Osteocyte (in vitro differentiated cells): ENCODE results near the gene GPR39. TPM values are rescaled to one million over a fixed set of nuclear protein-coding genes. Genes with fewer than 3 reads are reported as not detected.
A peak's percentile ranks its signal among the peaks of the same experiment; 100 is the strongest.

Source experiments
- DNase-seq: peaks from one replicate; pipeline ENCODE4 v3.0.0; 2021; ENCODE audit warnings: mixed read lengths; ENCODE audit not compliant: unreplicated experiment; ENCODE audit errors: extremely low spot score
- H3K27ac Mint-ChIP-seq: one replicate; pipeline ENCODE4 v1.8.0; 2021; ENCODE audit warnings: mild to moderate bottlenecking, mixed read lengths; ENCODE audit not compliant: unreplicated experiment
- H3K27me3 Mint-ChIP-seq: one replicate; pipeline ENCODE4 v1.8.0; 2021; ENCODE audit warnings: mixed read lengths; ENCODE audit not compliant: unreplicated experiment
- H3K36me3 Mint-ChIP-seq: one replicate; pipeline ENCODE4 v1.8.0; 2021; ENCODE audit warnings: mixed read lengths; ENCODE audit not compliant: unreplicated experiment
- H3K4me1 Mint-ChIP-seq: one replicate; pipeline ENCODE4 v1.8.0; 2021; ENCODE audit warnings: mixed read lengths; ENCODE audit not compliant: unreplicated experiment
- H3K4me3 Mint-ChIP-seq: one replicate; pipeline ENCODE4 v1.8.0; 2021; ENCODE audit warnings: mild to moderate bottlenecking, moderate library complexity, mixed read lengths; ENCODE audit not compliant: unreplicated experiment
- H3K9me3 Mint-ChIP-seq: one replicate; pipeline ENCODE4 v1.8.0; 2021; ENCODE audit warnings: mixed read lengths; ENCODE audit not compliant: unreplicated experiment
- CTCF ChIP-seq: fragments of 200-600 bp; sonication (generic); IDR thresholded peaks from 2 replicates; pipeline ENCODE4 v1.5.0; 2021; ENCODE audit warnings: antibody characterized with exemption, mild to moderate bottlenecking, moderate library complexity
- total RNA-seq: library from RNA; stranded (reverse); gene quantifications from 2 replicates; pipeline ENCODE4 v1.2.1, GENCODE V29; 2021

The GPR39 gene
- total RNA-seq, 1 donor from 2014 or later, result 0.21 TPM

GRCh38 chr2:132415915-132416722, 486 bp upstream of the GPR39 start:
- Mint-ChIP-seq H3K36me3 (no peaks in the 10 kb centered on the region), H3K4me3 (peak overlapping the region; percentile 75), H3K27me3 (peaks cover 53% of the 10 kb centered on the region), H3K27ac (peak overlapping the region; percentile 45), H3K9me3 (no peaks in the 10 kb centered on the region), H3K4me1 (peaks cover 16% of the 10 kb centered on the region)
- no peak for TF ChIP-seq CTCF
- DNase-seq, result peak; percentile 94

DNA sequence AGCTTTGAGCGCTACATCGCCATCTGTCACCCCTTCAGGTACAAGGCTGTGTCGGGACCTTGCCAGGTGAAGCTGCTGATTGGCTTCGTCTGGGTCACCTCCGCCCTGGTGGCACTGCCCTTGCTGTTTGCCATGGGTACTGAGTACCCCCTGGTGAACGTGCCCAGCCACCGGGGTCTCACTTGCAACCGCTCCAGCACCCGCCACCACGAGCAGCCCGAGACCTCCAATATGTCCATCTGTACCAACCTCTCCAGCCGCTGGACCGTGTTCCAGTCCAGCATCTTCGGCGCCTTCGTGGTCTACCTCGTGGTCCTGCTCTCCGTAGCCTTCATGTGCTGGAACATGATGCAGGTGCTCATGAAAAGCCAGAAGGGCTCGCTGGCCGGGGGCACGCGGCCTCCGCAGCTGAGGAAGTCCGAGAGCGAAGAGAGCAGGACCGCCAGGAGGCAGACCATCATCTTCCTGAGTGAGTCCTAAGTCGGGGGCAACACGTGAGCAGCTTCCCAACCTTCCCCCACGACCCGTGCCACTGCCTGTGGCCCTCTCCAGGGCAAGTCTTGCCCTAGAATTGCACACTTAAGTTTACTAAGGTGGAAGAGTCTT, 928 bp downstream of the GPR39 start:
- Mint-ChIP-seq H3K4me1 (peaks cover 16% of the 10 kb centered on the region), H3K27ac (no peak overlapping the region)

GRCh38 chr2:132419235-132419634, 2.6 kb downstream of the GPR39 start:
- H3K4me1 Mint-ChIP-seq, result peaks cover 16% of the 10 kb centered on the region
- DNase-seq, result no peak
- no peaks in the 10 kb centered on the region for H3K9me3 Mint-ChIP-seq
- H3K4me3 Mint-ChIP-seq, result no peak overlapping the region
- TF ChIP-seq CTCF, result no peak
- H3K27ac Mint-ChIP-seq, result no peak overlapping the region
- H3K36me3 Mint-ChIP-seq, result no peaks in the 10 kb centered on the region
- peaks cover 55% of the 10 kb centered on the region for H3K27me3 Mint-ChIP-seq

More for the DNA sequence above, 928 bp downstream of the GPR39 start:
- H3K36me3 Mint-ChIP-seq, result no peaks in the 10 kb centered on the region
- peaks cover 53% of the 10 kb centered on the region for H3K27me3 Mint-ChIP-seq
- no peak for DNase-seq
- no peaks in the 10 kb centered on the region for H3K9me3 Mint-ChIP-seq
- no peak for TF ChIP-seq CTCF
- no peak overlapping the region for H3K4me3 Mint-ChIP-seq

DNA sequence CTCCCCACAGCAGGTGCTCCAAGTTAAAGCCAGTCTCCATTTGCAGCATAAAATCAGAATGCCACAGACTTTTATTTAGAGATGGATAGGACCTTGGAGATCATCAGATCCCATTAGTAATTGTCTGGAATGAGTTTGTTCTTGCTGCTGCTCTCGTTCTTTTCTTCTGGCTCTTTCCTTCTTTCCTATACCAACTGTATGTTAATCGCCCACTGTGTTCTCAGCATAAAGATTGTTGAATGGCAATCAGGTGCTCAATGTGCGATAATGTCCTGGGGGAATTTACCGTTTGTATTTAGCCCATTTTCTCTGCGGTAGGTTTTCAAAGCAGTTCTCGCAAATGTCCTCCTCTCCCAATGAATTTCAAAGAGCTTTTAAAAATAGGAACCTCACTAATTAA, 3.3 kb downstream of the GPR39 start:
- Mint-ChIP-seq H3K36me3 (no peaks in the 10 kb centered on the region), H3K4me3 (no peak overlapping the region), H3K9me3 (no peaks in the 10 kb centered on the region), H3K27ac (no peak overlapping the region), H3K27me3 (peaks cover 53% of the 10 kb centered on the region), H3K4me1 (peaks cover 22% of the 10 kb centered on the region)
- no peak for TF ChIP-seq CTCF
- no peak for DNase-seq
